Activated naive CD4-positive, alpha-beta T cell treated with anti-CD3 and anti-CD28 coated beads, Interleukin-2, amount 50 U/mL, for 72 hours (primary cell): Measurements from ENCODE around the gene TP53I13. TPM values are rescaled to one million over a fixed set of nuclear protein-coding genes. Genes with fewer than 3 reads are reported as not detected.

Experiments used
- ATAC-seq, 2 donors: fragments of 150-1000 bp; cut with Tn5 transposase; 2 replicates each; pipeline ENCODE4 v1.10.0; 2021; ENCODE audit warnings: mild to moderate bottlenecking in 2 of 2, moderate library complexity in 2 of 2
- DNase-seq, 2 donors: peaks; one replicate each; pipeline ENCODE4 v3.0.0; 2021 to 2022; ENCODE audit warnings: low spot score in 2 of 2
- H3K27ac Mint-ChIP-seq, 2 donors: one replicate each; pipeline ENCODE4 v1.8.0; 2022; ENCODE audit warnings: mild to moderate bottlenecking in 2 of 2, mixed read lengths in 2 of 2
- H3K36me3 Mint-ChIP-seq, 2 donors: one replicate each; pipeline ENCODE4 v1.8.0; 2022; ENCODE audit warnings: mixed read lengths in 2 of 2
- H3K9me3 Mint-ChIP-seq, 2 donors: one replicate each; pipeline ENCODE4 v1.8.0; 2022; ENCODE audit warnings: mixed read lengths in 2 of 2
- total RNA-seq, 2 donors: library from RNA; stranded (reverse); gene quantifications; one replicate each; pipeline ENCODE4 v1.2.3, GENCODE V29; 2022

Gene TP53I13
- total RNA-seq, 2 donors from 2014 or later: 29.9 to 52.1 TPM

GRCh38 chr17:29585080-29585751, 16.7 kb downstream of the TP53I13 start:
- DNase-seq (no peak), ATAC-seq (no peak)
- peak overlapping the region; percentile 89 to 90 for H3K27ac Mint-ChIP-seq
- H3K36me3 Mint-ChIP-seq: peaks cover 20 to 30% of the 10 kb centered on the region in 2 donors
- no peaks in the 10 kb centered on the region for H3K9me3 Mint-ChIP-seq

GRCh38 chr17:29586676-29587469, 18.4 kb downstream of the TP53I13 start:
- DNase-seq: no peak
- no peaks in the 10 kb centered on the region for H3K9me3 Mint-ChIP-seq
- ATAC-seq: no peak
- peaks cover 10 to 19% of the 10 kb centered on the region in 2 donors for H3K36me3 Mint-ChIP-seq
- peak overlapping the region in 1 of 2 donors; percentile 90 for H3K27ac Mint-ChIP-seq

GRCh38 chr17:29587591-29587990, 19.1 kb downstream of the TP53I13 start:
- Mint-ChIP-seq H3K9me3 (no peaks in the 10 kb centered on the region), H3K36me3 (peaks cover 10 to 14% of the 10 kb centered on the region in 2 donors), H3K27ac (peak overlapping the region in 1 of 2 donors; percentile 90)
- ATAC-seq: no peak
- DNase-seq: no peak

GRCh38 chr17:29588017-29588561, 19.6 kb downstream of the TP53I13 start:
- ATAC-seq: no peak
- Mint-ChIP-seq H3K9me3 (no peaks in the 10 kb centered on the region), H3K36me3 (peaks cover 9 to 10% of the 10 kb centered on the region in 2 donors), H3K27ac (peak overlapping the region; percentile 88 to 90)
- DNase-seq: no peak

GRCh38 chr17:29588562-29589411, 20.3 kb downstream of the TP53I13 start:
- peak overlapping the region; percentile 84 to 90 for H3K27ac Mint-ChIP-seq
- DNase-seq: peak in 1 of 2 donors; percentile 51
- ATAC-seq: peak; percentile 4 to 13
- peaks cover 7 to 10% of the 10 kb centered on the region in 2 donors for H3K36me3 Mint-ChIP-seq
- H3K9me3 Mint-ChIP-seq: no peaks in the 10 kb centered on the region

- ATAC-seq: peak; percentile 65 to 74
- DNase-seq: peak; percentile 80 to 88
- Mint-ChIP-seq H3K27ac (peak within 1 kb of the TSS; percentile 84 to 90), H3K9me3 (no peaks in the 10 kb centered on the region), H3K36me3 (peaks cover 7 to 10% of the 10 kb centered on the region in 2 donors)
Observed at GRCh38 chr17:29589524-29590410, 21.3 kb downstream of the TP53I13 start, which contains the start of gene GIT1. GIT1 (minus strand) TSS chr17:29589648; CDS start chr17:29589378, 270 bp downstream.

- Mint-ChIP-seq H3K9me3 (no peaks in the 10 kb centered on the region), H3K27ac (peak overlapping the region in 1 of 2 donors; percentile 54), H3K36me3 (peaks cover 7 to 10% of the 10 kb centered on the region in 2 donors)
- no peak for DNase-seq
- peak in 1 of 2 donors; percentile 9 for ATAC-seq
Observed at GRCh38 chr17:29590411-29591145, 22.1 kb downstream of the TP53I13 start.

- peaks cover 7 to 10% of the 10 kb centered on the region in 2 donors for H3K36me3 Mint-ChIP-seq
- ATAC-seq (peak; percentile 34 to 36), DNase-seq (peak in 1 of 2 donors; percentile 45)
- H3K27ac Mint-ChIP-seq: peak overlapping the region in 1 of 2 donors; percentile 44
- H3K9me3 Mint-ChIP-seq: no peaks in the 10 kb centered on the region
Observed at GRCh38 chr17:29591146-29591736, 22.7 kb downstream of the TP53I13 start.

- peaks cover 7 to 10% of the 10 kb centered on the region in 2 donors for H3K36me3 Mint-ChIP-seq
- ATAC-seq (peak; percentile 44 to 60), DNase-seq (peak; percentile 82 to 94)
- peak overlapping the region in 1 of 2 donors; percentile 44 for H3K27ac Mint-ChIP-seq
- no peaks in the 10 kb centered on the region for H3K9me3 Mint-ChIP-seq
Observed at GRCh38 chr17:29591737-29592608, 23.5 kb downstream of the TP53I13 start.

GRCh38 chr17:29592850-29593551, 24.5 kb downstream of the TP53I13 start, which contains the start of gene ANKRD13B:
ANKRD13B (plus strand) TSS chr17:29593132; CDS start chr17:29593622, 490 bp downstream.
- Mint-ChIP-seq H3K9me3 (no peaks in the 10 kb centered on the region), H3K27ac (peak within 1 kb of the TSS in 1 of 2 donors; percentile 29), H3K36me3 (peaks cover 6 to 7% of the 10 kb centered on the region in 2 donors)
- DNase-seq (peak in 1 of 2 donors; percentile 57), ATAC-seq (peak in 1 of 2 donors; percentile 16)

GRCh38 chr17:29593591-29594518, 25.4 kb downstream of the TP53I13 start:
- Mint-ChIP-seq H3K36me3 (no peaks in the 10 kb centered on the region), H3K27ac (peak overlapping the region in 1 of 2 donors; percentile 29), H3K9me3 (no peaks in the 10 kb centered on the region)
- ATAC-seq (peak in 1 of 2 donors; percentile 4), DNase-seq (peak in 1 of 2 donors; percentile 45)

- no peaks in the 10 kb centered on the region for H3K36me3 Mint-ChIP-seq
- DNase-seq (no peak), ATAC-seq (no peak)
- no peaks in the 10 kb centered on the region for H3K9me3 Mint-ChIP-seq
- no peak overlapping the region for H3K27ac Mint-ChIP-seq
Observed at GRCh38 chr17:29594519-29595090, 26.1 kb downstream of the TP53I13 start.
